ENCODE data around the gene TUT1.

DNA sequence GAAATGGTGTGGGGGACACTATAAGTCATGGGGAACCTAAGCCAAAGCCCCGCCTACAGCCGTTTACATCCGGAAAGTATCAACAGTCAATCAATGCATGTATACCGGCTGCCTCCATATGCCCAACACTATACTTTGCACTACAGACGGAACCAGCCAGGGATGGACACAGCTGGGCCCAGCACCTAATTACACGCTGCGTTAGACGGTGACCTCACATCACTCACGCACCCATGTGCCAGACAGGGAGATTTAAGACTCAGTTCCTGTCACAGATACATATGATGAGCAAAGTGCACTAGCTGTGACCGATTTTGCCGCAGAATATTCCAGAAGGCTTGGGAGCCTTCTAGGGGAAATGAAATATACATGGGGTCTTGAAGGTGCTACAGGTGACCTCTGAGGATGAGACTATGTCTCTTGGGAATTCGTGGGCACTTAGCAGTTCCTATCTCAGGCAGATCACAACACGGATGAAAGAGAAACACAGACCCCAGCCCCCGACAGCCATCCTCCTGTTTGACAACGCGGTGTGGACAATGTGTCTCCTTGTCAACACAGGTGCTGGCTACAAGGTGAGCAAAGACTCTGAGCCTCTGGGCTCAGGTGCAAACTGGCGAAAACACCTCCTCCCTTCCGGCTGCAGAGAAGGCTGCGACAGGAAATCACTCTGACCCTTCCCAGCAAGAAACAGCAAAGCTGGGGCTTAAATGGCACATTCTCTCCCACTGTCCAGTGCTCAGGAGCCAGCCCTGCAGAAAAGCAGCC is 52.7 kb downstream of the TUT1 start:
- TF ChIP-seq EZH2phosphoT487 (IDR thresholded peaks at IDR 0.05; ENCODE audit: insufficient read depth, low read depth): no peak
- no peak for TF ChIP-seq EZH2 (IDR thresholded peaks at IDR 0.05; ENCODE audit: insufficient read depth, poor library complexity, severe bottlenecking)

Measured in GM23248 (cell line).